ENCODE data around the gene ANXA2R.
"Not testable (repeated sequence)": the region's sequence is repeated elsewhere in the genome, so short reads cannot be mapped to it uniquely, and the experiment has no call there.

The ANXA2R gene

GRCh38 chr5:43040287-43041098 is at the start of gene ANXA2R:
TSS of gene ANXA2R (minus strand) at chr5:43040319. CDS start at chr5:43040046, 273 bp downstream.
- H3K27ac Mint-ChIP-seq, result peak within 1 kb of the TSS; percentile 98 to 99
- peak within 1 kb of the TSS; percentile 92 to 95 for H3K4me3 Mint-ChIP-seq
- H3K27me3 Mint-ChIP-seq, result no peaks in the 10 kb centered on the region
- no peaks in the 10 kb centered on the region for H3K9me3 Mint-ChIP-seq
- peak; percentile 67 for ATAC-seq
- peaks cover 47% of the 10 kb centered on the region for H3K4me1 Mint-ChIP-seq
- DNase-seq, result peak; percentile 93 to 97

DNA sequence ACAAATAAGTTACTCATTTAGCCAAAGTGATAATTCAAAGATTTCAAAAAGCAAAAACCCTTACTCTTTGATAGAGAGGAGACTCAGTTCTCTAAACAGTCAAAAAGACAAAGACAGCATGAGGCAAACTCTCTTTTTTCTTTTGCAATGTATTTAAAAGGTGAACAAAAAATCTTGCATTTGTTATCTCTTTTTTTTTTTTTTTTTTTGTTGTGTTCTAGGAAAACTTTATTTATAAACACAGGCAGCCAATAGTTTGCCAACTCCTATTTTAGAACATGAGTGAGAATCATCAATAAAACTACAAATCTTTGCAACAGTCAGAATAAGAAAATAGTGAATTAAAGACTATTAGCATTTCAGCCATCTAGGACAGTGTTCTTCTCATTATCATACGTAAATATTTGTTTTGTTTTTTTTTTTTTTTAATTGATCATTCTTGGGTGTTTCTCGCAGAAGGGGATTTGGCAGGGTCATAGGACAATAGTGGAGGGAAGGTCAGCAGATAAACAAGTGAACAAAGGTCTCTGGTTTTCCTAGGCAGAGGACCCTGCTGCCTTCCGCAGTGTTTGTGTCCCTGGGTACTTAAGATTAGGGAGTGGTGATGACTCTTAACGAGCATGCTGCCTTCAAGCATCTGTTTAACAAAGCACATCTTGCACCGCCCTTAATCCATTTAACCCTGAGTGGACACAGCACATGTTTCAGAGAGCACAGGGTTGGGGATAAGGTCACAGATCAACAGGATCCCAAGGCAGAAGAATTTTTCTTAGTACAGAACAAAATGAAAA is 46.2 kb upstream of the ANXA2R start:
- H3K27ac Mint-ChIP-seq, H3K9me3 Mint-ChIP-seq, H3K4me1 Mint-ChIP-seq, H3K4me3 Mint-ChIP-seq, ATAC-seq, H3K27me3 Mint-ChIP-seq, DNase-seq: not testable (repeated sequence)

DNA sequence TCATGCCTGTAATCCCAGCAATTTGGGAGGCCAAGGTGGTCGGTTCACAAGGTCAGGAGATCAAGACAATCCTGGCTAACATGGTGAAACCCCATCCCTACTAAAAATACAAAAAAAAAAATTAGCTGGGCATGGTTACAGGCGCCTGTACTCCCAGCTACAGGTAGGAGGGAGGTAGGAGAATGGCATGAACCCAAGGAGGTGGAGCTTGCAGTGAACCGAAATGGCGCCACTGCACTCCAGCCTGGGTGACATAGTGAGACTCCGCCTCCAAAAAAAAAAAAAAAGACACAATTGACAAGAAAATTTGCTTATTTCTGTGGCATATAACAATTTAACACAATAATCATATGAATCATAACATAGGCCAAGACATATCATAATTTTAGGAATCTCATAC is 45.3 kb upstream of the ANXA2R start:
- Mint-ChIP-seq H3K4me1 (no peaks in the 10 kb centered on the region), H3K9me3 (no peaks in the 10 kb centered on the region), H3K4me3 (no peak overlapping the region), H3K27me3 (no peaks in the 10 kb centered on the region), H3K27ac (no peak overlapping the region)
- DNase-seq (no peak), ATAC-seq (no peak)

GRCh38 chr5:43084468-43084867 is 44.3 kb upstream of the ANXA2R start:
- not testable (repeated sequence) for H3K4me1 Mint-ChIP-seq, H3K27me3 Mint-ChIP-seq, DNase-seq, H3K4me3 Mint-ChIP-seq, H3K9me3 Mint-ChIP-seq, H3K27ac Mint-ChIP-seq, ATAC-seq

- DNase-seq, H3K4me3 Mint-ChIP-seq, H3K27ac Mint-ChIP-seq, H3K4me1 Mint-ChIP-seq, ATAC-seq, H3K27me3 Mint-ChIP-seq, H3K9me3 Mint-ChIP-seq: not testable (repeated sequence)
These were observed 41.2 kb upstream of the ANXA2R start for GRCh38 chr5:43081345-43081744.

GRCh38 chr5:43078956-43079355 is 38.8 kb upstream of the ANXA2R start:
- H3K9me3 Mint-ChIP-seq, result no peaks in the 10 kb centered on the region
- no peak overlapping the region for H3K27ac Mint-ChIP-seq
- no peak for ATAC-seq
- no peak overlapping the region for H3K4me3 Mint-ChIP-seq
- H3K4me1 Mint-ChIP-seq, result peaks cover 17% of the 10 kb centered on the region
- no peak for DNase-seq
- no peaks in the 10 kb centered on the region for H3K27me3 Mint-ChIP-seq

- not testable (repeated sequence) for H3K9me3 Mint-ChIP-seq, H3K27ac Mint-ChIP-seq, DNase-seq, ATAC-seq, H3K4me3 Mint-ChIP-seq, H3K27me3 Mint-ChIP-seq
- peaks cover 25% of the 10 kb centered on the region for H3K4me1 Mint-ChIP-seq
These were observed 37.5 kb upstream of the ANXA2R start for GRCh38 chr5:43077446-43078191.

- Mint-ChIP-seq H3K4me1 (peaks cover 31% of the 10 kb centered on the region), H3K4me3 (no peak overlapping the region), H3K27me3 (no peaks in the 10 kb centered on the region), H3K9me3 (no peaks in the 10 kb centered on the region), H3K27ac (peak overlapping the region in 1 of 2 donors; percentile 85)
- DNase-seq (no peak), ATAC-seq (no peak)
These were observed 35.5 kb upstream of the ANXA2R start for GRCh38 chr5:43075319-43076293.

GRCh38 chr5:43074987-43075318 is 34.8 kb upstream of the ANXA2R start:
- Mint-ChIP-seq H3K9me3 (no peaks in the 10 kb centered on the region), H3K27ac (no peak overlapping the region), H3K4me1 (peaks cover 32% of the 10 kb centered on the region), H3K27me3 (no peaks in the 10 kb centered on the region), H3K4me3 (no peak overlapping the region)
- no peak for ATAC-seq
- DNase-seq, result no peak

- ATAC-seq, result peak; percentile 64
- no peak overlapping the region for H3K4me3 Mint-ChIP-seq
- no peaks in the 10 kb centered on the region for H3K9me3 Mint-ChIP-seq
- DNase-seq, result peak; percentile 48 to 64
- H3K27ac Mint-ChIP-seq, result peak overlapping the region in 1 of 2 donors; percentile 6
- H3K4me1 Mint-ChIP-seq, result peaks cover 39% of the 10 kb centered on the region
- H3K27me3 Mint-ChIP-seq, result no peaks in the 10 kb centered on the region
These were observed 33.8 kb upstream of the ANXA2R start for GRCh38 chr5:43073597-43074546.

GRCh38 chr5:43069401-43069720 is 29.2 kb upstream of the ANXA2R start:
- Mint-ChIP-seq H3K4me3 (peak overlapping the region in 1 of 2 donors; percentile 95), H3K4me1 (peaks cover 47% of the 10 kb centered on the region)
- not testable (repeated sequence) for ATAC-seq, H3K9me3 Mint-ChIP-seq, DNase-seq, H3K27ac Mint-ChIP-seq, H3K27me3 Mint-ChIP-seq

DNA sequence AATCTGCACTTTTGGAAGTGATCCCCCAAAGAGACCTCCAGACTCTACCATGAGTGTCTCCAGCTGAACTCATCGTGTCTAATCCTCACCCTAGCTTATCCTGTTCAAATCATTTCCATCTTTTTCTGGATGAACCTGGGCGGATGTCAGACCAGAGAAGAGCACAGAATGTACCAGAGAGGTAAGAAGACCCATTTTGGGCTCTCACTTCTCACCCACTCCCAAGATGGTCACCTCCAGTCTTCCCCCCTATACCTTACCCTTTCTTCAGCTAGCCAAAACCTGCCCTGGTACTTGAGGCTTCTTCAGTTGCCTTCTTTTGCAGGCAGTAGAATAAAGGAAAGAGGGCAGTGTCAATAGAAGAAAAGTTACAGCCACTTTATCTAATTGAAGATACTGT is 27.9 kb upstream of the ANXA2R start:
- ATAC-seq, result no peak
- H3K9me3 Mint-ChIP-seq, result no peaks in the 10 kb centered on the region
- peaks cover 47% of the 10 kb centered on the region for H3K4me1 Mint-ChIP-seq
- DNase-seq, result no peak
- H3K4me3 Mint-ChIP-seq, result peak overlapping the region; percentile 94 to 95
- H3K27me3 Mint-ChIP-seq, result no peaks in the 10 kb centered on the region
- peak overlapping the region; percentile 98 to 100 for H3K27ac Mint-ChIP-seq

GRCh38 chr5:43066799-43067741 is 27.0 kb upstream of the ANXA2R start:
- peaks cover 47% of the 10 kb centered on the region for H3K4me1 Mint-ChIP-seq
- ATAC-seq (peak; percentile 73), DNase-seq (peak; percentile 89 to 91)
- peak overlapping the region; percentile 94 to 95 for H3K4me3 Mint-ChIP-seq
- H3K27ac Mint-ChIP-seq, result peak overlapping the region; percentile 98 to 100
- no peaks in the 10 kb centered on the region for H3K9me3 Mint-ChIP-seq
- H3K27me3 Mint-ChIP-seq, result no peaks in the 10 kb centered on the region

All from stimulated activated naive CD8-positive, alpha-beta T cell treated with anti-CD3 and anti-CD28 coated beads, Interleukin-15, amount 100 ng/mL, for 72 hours (primary cell).